Mesenchymal stem cell (in vitro differentiated cells and primary cell): ENCODE data around the gene ETNPPL.

Experiments used
- DNase-seq: peaks from one replicate; pipeline ENCODE4 v3.0.0-alpha.2; 2013
- H2AFZ ChIP-seq: one replicate; pipeline ENCODE4 v1.6.1; 2013; ENCODE audit warnings: low read depth, mild to moderate bottlenecking, control low read depth, inconsistent platforms, low read length, moderate library complexity
- H2AK5ac ChIP-seq: 2 replicates; pipeline ENCODE4 v1.6.1; 2013; ENCODE audit warnings: low read length, moderate library complexity, mild to moderate bottlenecking, inconsistent platforms; ENCODE audit not compliant: severe bottlenecking
- H2BK120ac ChIP-seq: one replicate; pipeline ENCODE4 v1.6.1; 2013; ENCODE audit warnings: low read depth, mild to moderate bottlenecking, inconsistent platforms, low read length, moderate library complexity
- H2BK12ac ChIP-seq, 2 experiments: one replicate each; pipeline ENCODE4 v1.6.1; 2013; ENCODE audit warnings: inconsistent platforms in 2 of 2, low read length in 2 of 2, mild to moderate bottlenecking in 2 of 2, moderate library complexity in 2 of 2, control low read depth in 1 of 2
- H2BK15ac ChIP-seq: one replicate; pipeline ENCODE4 v1.6.1; 2013; ENCODE audit warnings: mild to moderate bottlenecking, low read depth, inconsistent platforms; ENCODE audit not compliant: poor library complexity, severe bottlenecking
- H2BK5ac ChIP-seq: 2 replicates; pipeline ENCODE4 v1.6.1; 2013; ENCODE audit warnings: low read depth, mild to moderate bottlenecking, low read length, control low read depth, inconsistent platforms; ENCODE audit not compliant: poor library complexity, severe bottlenecking
- H3K14ac ChIP-seq, 2 experiments: one replicate each; pipeline ENCODE4 v1.6.1; 2013; ENCODE audit warnings: inconsistent platforms in 2 of 2, low read length in 2 of 2, control low read depth in 1 of 2, mild to moderate bottlenecking in 1 of 2, moderate library complexity in 1 of 2
- H3K18ac ChIP-seq, 2 experiments: one replicate each; pipeline ENCODE4 v1.6.1; 2013; ENCODE audit warnings: inconsistent platforms in 2 of 2, low read length in 2 of 2, control low read depth in 1 of 2, low read depth in 1 of 2, mild to moderate bottlenecking in 1 of 2
- H3K23ac ChIP-seq, 2 experiments: one replicate each; pipeline ENCODE4 v1.6.1; 2013; ENCODE audit warnings: inconsistent platforms in 2 of 2, low read length in 2 of 2, mild to moderate bottlenecking in 2 of 2, moderate library complexity in 2 of 2, control low read depth in 1 of 2
- H3K27ac ChIP-seq: 2 replicates; pipeline ENCODE4 v1.5.1; 2013; ENCODE audit warnings: mild to moderate bottlenecking, moderate library complexity, low read length, control low read depth, inconsistent platforms; ENCODE audit not compliant: poor library complexity, severe bottlenecking
- H3K27me3 ChIP-seq, 2 experiments: 2 replicates each; pipeline versions ENCODE4 v1.6.1 to v1.7.0; 2013; ENCODE audit warnings: low read length in 2 of 2, mild to moderate bottlenecking in 2 of 2, moderate library complexity in 2 of 2, control low read depth in 1 of 2, inconsistent platforms in 1 of 2; ENCODE audit not compliant: control insufficient read depth in 1 of 2, insufficient read depth in 1 of 2
- H3K36me3 ChIP-seq, 2 experiments: 2 replicates each; pipeline versions ENCODE4 v1.6.1 to v1.7.0; 2013; ENCODE audit warnings: low read length in 2 of 2, control low read depth in 1 of 2, inconsistent platforms in 1 of 2, low read depth in 1 of 2, mild to moderate bottlenecking in 1 of 2; ENCODE audit not compliant: insufficient read depth in 2 of 2, control insufficient read depth in 1 of 2
- H3K4ac ChIP-seq, 2 experiments: one replicate each; pipeline ENCODE4 v1.6.1; 2013; ENCODE audit warnings: inconsistent platforms in 2 of 2, low read length in 2 of 2, mild to moderate bottlenecking in 2 of 2, moderate library complexity in 2 of 2, control low read depth in 1 of 2, low read depth in 1 of 2
- H3K4me1 ChIP-seq: 2 replicates; pipeline ENCODE4 v1.6.1; 2013; ENCODE audit warnings: low read depth, low read length, control low read depth; ENCODE audit not compliant: control insufficient read depth, insufficient read depth
- H3K4me2 ChIP-seq: 2 replicates; pipeline ENCODE4 v1.6.1; 2013; ENCODE audit warnings: low read length, mild to moderate bottlenecking, inconsistent platforms; ENCODE audit not compliant: poor library complexity, severe bottlenecking
- H3K4me3 ChIP-seq, 2 experiments: 2 replicates each; pipeline versions ENCODE4 v1.5.1 to v1.7.0; 2013; ENCODE audit warnings: low read length in 2 of 2, mild to moderate bottlenecking in 2 of 2, control low read depth in 1 of 2, low read depth in 1 of 2; ENCODE audit not compliant: insufficient read depth in 1 of 2
- H3K79me1 ChIP-seq: replicated peaks from 2 replicates; pipeline ENCODE4 v1.6.1; 2013; ENCODE audit warnings: mild to moderate bottlenecking, control low read depth, low read length, inconsistent platforms; ENCODE audit not compliant: poor library complexity, severe bottlenecking
- H3K9ac ChIP-seq: 2 replicates; pipeline ENCODE4 v1.7.0; 2013; ENCODE audit warnings: mild to moderate bottlenecking, low read length, moderate library complexity
- H3K9me3 ChIP-seq: 2 replicates; pipeline ENCODE4 v1.7.0; 2013; ENCODE audit warnings: mild to moderate bottlenecking, low read length; ENCODE audit not compliant: control insufficient read depth
- H4K8ac ChIP-seq: one replicate; pipeline ENCODE4 v1.6.1; 2013; ENCODE audit warnings: inconsistent platforms, mild to moderate bottlenecking, low read length, moderate library complexity
- H4K91ac ChIP-seq: one replicate; pipeline ENCODE4 v1.6.1; 2013; ENCODE audit warnings: mild to moderate bottlenecking, low read length, inconsistent platforms
- WGBS: methylation state at CpG from one replicate; pipeline ENCODE4 v1.1.7; 2013; ENCODE audit warnings: mixed read lengths; 5-methylcytosine and 5-hydroxymethylcytosine counted together

Gene ETNPPL

DNA sequence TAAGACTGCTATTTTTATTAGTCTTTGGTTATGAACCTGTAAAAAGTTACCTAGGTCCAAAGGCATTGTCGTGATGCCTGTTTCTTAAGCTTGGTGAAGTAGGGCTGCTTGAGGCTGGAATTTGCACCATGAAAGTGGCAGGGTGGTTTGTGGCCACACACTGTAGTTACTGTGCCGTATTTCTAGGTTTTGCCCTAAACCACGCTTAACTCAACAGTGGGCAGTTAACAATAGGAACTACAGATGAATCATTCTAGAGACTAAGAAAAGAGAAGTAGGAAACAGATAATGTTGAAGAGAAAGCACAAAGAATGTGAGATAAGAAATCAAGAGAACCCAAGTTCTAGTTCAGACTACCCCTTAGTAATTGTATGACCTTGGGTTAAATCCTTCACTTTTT lies 11.5 kb downstream of the ETNPPL start:
- Histone ChIP-seq H2BK15ac (no peak overlapping the region), H3K4me2 (no peak overlapping the region), H3K27me3 (no peaks in the 10 kb centered on the region), H3K23ac (no peak overlapping the region), H2AK5ac (no peak overlapping the region), H3K27ac (no peak overlapping the region), H4K8ac (no peak overlapping the region), H3K9ac (no peak overlapping the region), H3K36me3 (no peaks in the 10 kb centered on the region), H3K4ac (no peak overlapping the region), H3K4me1 (no peaks in the 10 kb centered on the region), H2BK12ac (no peak overlapping the region), H2BK120ac (no peak overlapping the region), H3K18ac (no peak overlapping the region), H3K4me3 (no peak overlapping the region), H3K9me3 (no peaks in the 10 kb centered on the region), H2AFZ (no peak overlapping the region), H4K91ac (no peak overlapping the region), H3K14ac (no peak overlapping the region), H3K79me1 (no peaks in the 10 kb centered on the region), H2BK5ac (no peak overlapping the region)
- 92% methylated on average over 3 of the region's 3 CpGs for WGBS
- no peak for DNase-seq

DNA sequence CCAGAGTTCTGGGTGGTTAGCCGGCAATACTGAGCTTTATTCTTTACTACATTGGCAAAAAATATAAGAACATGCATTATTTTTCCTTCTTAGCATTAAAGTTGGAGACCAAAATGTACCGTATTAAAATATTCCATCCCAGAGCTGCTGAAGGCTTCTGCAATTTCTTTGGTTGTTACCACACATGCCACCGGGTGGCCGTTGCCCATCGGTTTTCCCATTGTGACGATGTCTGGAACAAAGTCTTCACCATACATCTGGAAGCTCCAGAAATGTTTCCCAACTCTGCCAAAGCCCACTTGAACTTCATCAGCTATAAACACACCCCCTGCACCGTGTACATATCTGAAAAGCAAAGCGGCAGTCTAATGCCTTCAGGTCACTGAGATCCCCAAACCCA lies 13.7 kb downstream of the ETNPPL start:
- Histone ChIP-seq H2BK120ac (no peak overlapping the region), H3K36me3 (no peaks in the 10 kb centered on the region), H2BK15ac (no peak overlapping the region), H4K8ac (no peak overlapping the region), H2AK5ac (no peak overlapping the region), H4K91ac (no peak overlapping the region), H3K27me3 (no peaks in the 10 kb centered on the region), H3K9me3 (no peaks in the 10 kb centered on the region), H3K79me1 (no peaks in the 10 kb centered on the region), H3K4ac (no peak overlapping the region), H2AFZ (no peak overlapping the region), H3K9ac (no peak overlapping the region), H3K18ac (no peak overlapping the region), H3K4me1 (no peaks in the 10 kb centered on the region), H3K4me3 (no peak overlapping the region), H3K23ac (no peak overlapping the region), H2BK12ac (no peak overlapping the region), H3K14ac (no peak overlapping the region), H3K4me2 (no peak overlapping the region), H3K27ac (no peak overlapping the region), H2BK5ac (no peak overlapping the region)
- DNase-seq: no peak
- WGBS: 94% methylated on average over 8 of the region's 8 CpGs

DNA sequence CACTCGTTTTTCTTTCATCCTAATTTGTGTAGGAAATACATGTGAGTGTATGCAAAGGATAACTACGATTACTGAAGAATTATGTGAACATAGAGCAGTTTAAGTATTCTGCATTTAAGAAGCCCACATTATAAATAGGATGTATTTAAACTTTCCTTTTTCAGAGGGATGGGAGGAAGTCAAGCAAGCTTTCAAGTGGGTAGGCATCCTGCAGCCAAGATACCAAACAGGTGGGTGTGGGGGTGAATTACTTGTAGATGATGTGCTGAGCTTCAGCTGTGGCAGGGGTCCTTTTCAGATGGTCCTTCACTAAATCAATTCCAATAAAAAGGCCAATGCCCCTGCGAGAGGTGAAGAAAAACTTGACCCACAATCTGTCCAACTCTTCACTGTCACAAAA lies 16.3 kb downstream of the ETNPPL start:
- no peaks in the 10 kb centered on the region for H3K9me3 ChIP-seq

DNA sequence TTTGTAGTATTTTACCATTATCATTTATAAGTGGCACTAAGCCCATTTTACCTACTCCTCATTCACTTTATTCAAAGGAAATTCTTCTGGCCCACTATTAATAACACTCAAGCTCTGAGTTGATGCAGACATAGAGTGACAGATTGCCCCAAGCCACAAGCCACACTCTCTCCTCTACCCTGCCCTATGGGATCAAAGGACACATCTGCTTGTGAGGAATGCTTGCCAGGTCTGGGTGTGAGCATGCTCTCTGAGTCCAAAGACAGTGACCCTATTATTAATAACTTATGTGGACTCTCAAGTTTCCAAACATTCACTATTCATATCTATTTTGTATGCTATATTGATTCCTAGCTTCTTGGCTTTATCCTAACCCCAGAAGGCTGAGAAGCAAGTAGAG lies 18.5 kb downstream of the ETNPPL start:
- Histone ChIP-seq H4K91ac (no peak overlapping the region), H3K14ac (no peak overlapping the region), H3K4me2 (no peak overlapping the region), H2BK5ac (no peak overlapping the region), H3K18ac (no peak overlapping the region), H2BK15ac (no peak overlapping the region), H3K36me3 (no peaks in the 10 kb centered on the region), H3K9me3 (no peaks in the 10 kb centered on the region), H2BK120ac (no peak overlapping the region), H2AFZ (no peak overlapping the region), H3K79me1 (no peaks in the 10 kb centered on the region), H3K27me3 (no peaks in the 10 kb centered on the region), H3K4me3 (no peak overlapping the region), H2AK5ac (no peak overlapping the region), H3K4me1 (no peaks in the 10 kb centered on the region), H4K8ac (no peak overlapping the region), H3K23ac (no peak overlapping the region), H3K9ac (no peak overlapping the region), H2BK12ac (no peak overlapping the region), H3K4ac (no peak overlapping the region), H3K27ac (no peak overlapping the region)
- DNase-seq: no peak

More for the DNA sequence above, 16.3 kb downstream of the ETNPPL start:
- Histone ChIP-seq H4K8ac (no peak overlapping the region), H3K4me1 (no peaks in the 10 kb centered on the region), H3K27me3 (no peaks in the 10 kb centered on the region), H3K18ac (no peak overlapping the region), H3K9ac (no peak overlapping the region), H3K79me1 (no peaks in the 10 kb centered on the region), H3K23ac (no peak overlapping the region), H3K4me2 (no peak overlapping the region), H2AFZ (no peak overlapping the region), H2BK12ac (no peak overlapping the region), H2BK15ac (no peak overlapping the region), H4K91ac (no peak overlapping the region), H3K36me3 (no peaks in the 10 kb centered on the region), H3K4me3 (no peak overlapping the region), H2BK5ac (no peak overlapping the region), H3K27ac (no peak overlapping the region), H3K14ac (no peak overlapping the region), H2AK5ac (no peak overlapping the region), H2BK120ac (no peak overlapping the region), H3K4ac (no peak overlapping the region)
- 88% methylated on average over 2 of the region's 3 CpGs for WGBS
- no peak for DNase-seq
